Stimulated activated naive CD8-positive, alpha-beta T cell treated with anti-CD3 and anti-CD28 coated beads, Interleukin-15, amount 100 ng/mL, for 72 hours (primary cell): ENCODE data around the gene XXYLT1.
"Not testable (repeated sequence)": the region's sequence is repeated elsewhere in the genome, so short reads cannot be mapped to it uniquely, and the experiment has no call there.

ENCODE experiments used
- ATAC-seq: fragments of 150-1000 bp; cut with Tn5 transposase; 2 replicates; pipeline ENCODE4 v1.10.0; 2021; ENCODE audit warnings: mild to moderate bottlenecking, moderate library complexity
- DNase-seq, 2 donors: peaks; one replicate each; pipeline ENCODE4 v3.0.0; 2021 to 2022
- H3K27ac Mint-ChIP-seq, 2 donors: one replicate each; pipeline ENCODE4 v1.8.0; 2022; ENCODE audit warnings: mild to moderate bottlenecking in 2 of 2, mixed read lengths in 2 of 2, moderate library complexity in 2 of 2
- H3K27me3 Mint-ChIP-seq: one replicate; pipeline ENCODE4 v1.8.0; 2022; ENCODE audit warnings: mixed read lengths
- H3K4me1 Mint-ChIP-seq: one replicate; pipeline ENCODE4 v1.8.0; 2022; ENCODE audit warnings: mild to moderate bottlenecking, mixed read lengths
- H3K4me3 Mint-ChIP-seq, 2 donors: one replicate each; pipeline ENCODE4 v1.8.0; 2022; ENCODE audit warnings: mild to moderate bottlenecking in 2 of 2, mixed read lengths in 2 of 2, moderate library complexity in 1 of 2
- H3K9me3 Mint-ChIP-seq, 2 donors: one replicate each; pipeline ENCODE4 v1.8.0; 2022; ENCODE audit warnings: mixed read lengths in 2 of 2

Gene XXYLT1

DNA sequence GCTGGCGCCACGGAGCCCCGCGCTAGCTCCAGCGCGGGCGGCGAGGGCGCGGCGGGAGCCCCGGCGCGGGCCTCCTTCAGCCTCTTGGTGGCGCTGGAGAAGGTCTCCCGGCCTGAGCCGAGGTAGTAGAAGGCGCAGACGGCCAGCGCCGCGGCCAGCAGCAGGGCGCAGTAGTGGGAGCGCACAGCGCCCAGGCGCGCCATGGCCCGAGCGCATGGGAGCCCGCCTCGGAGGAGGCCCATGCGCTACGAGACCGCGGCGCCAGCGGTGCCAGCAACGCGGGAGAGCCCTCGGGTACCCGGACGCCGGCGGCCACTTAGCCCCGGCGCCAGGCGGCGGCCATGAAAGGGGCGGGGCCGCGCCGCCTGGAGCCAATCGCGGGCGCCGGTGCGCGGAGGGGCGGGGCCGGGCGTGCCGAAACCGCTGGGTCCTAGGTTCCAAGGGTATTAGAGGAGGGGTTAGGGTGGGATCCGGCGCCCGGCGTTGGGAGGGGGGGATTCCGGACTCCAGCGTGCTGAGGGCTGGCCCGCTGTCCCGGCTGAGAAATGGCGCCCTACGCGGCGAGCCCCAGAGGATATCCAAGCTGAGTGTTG lies at the start of gene XXYLT1:
Gene XXYLT1 (minus strand): TSS at position 343 of the 593 bp plus-strand sequence. CDS start 101 bp downstream, at position 242.
- peak within 1 kb of the TSS; percentile 93 for H3K4me3 Mint-ChIP-seq
- peak within 1 kb of the TSS; percentile 84 to 94 for H3K27ac Mint-ChIP-seq
- H3K27me3 Mint-ChIP-seq = no peaks in the 10 kb centered on the region
- no peaks in the 10 kb centered on the region for H3K9me3 Mint-ChIP-seq
- H3K4me1 Mint-ChIP-seq = peaks cover 39% of the 10 kb centered on the region
- ATAC-seq (peak; percentile 88), DNase-seq (peak; percentile 90 to 92)

DNA sequence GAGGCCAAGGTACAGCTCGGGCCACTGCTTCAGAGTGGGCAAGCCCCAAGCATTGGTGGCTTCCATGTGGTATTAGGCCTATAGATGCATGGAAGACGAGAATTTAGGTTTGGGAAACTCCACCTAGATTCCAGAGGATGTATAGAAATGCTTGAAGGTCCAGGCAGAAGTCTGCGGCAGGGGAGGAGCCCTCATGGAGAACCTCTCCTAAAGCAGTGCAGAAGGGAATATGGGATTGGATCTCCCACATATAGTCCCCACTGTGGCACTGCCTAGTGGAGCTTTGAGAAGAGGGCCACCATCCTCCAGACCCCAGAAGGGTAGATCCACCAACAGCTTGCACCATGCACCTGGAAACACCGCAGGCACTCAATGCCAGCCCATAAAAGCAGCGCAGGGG lies 48.1 kb upstream of the XXYLT1 start:
- Mint-ChIP-seq H3K9me3 (peaks cover 6 to 14% of the 10 kb centered on the region in 2 donors), H3K27ac (no peak overlapping the region), H3K4me1 (peaks cover 11% of the 10 kb centered on the region), H3K4me3 (no peak overlapping the region), H3K27me3 (no peaks in the 10 kb centered on the region)
- ATAC-seq (no peak), DNase-seq (no peak)

GRCh38 chr3:195312714-195313113 lies 41.8 kb upstream of the XXYLT1 start:
- no peaks in the 10 kb centered on the region for H3K27me3 Mint-ChIP-seq
- no peaks in the 10 kb centered on the region for H3K4me1 Mint-ChIP-seq
- no peaks in the 10 kb centered on the region for H3K9me3 Mint-ChIP-seq
- ATAC-seq (no peak), DNase-seq (no peak)
- H3K27ac Mint-ChIP-seq = no peak overlapping the region
- no peak overlapping the region for H3K4me3 Mint-ChIP-seq

DNA sequence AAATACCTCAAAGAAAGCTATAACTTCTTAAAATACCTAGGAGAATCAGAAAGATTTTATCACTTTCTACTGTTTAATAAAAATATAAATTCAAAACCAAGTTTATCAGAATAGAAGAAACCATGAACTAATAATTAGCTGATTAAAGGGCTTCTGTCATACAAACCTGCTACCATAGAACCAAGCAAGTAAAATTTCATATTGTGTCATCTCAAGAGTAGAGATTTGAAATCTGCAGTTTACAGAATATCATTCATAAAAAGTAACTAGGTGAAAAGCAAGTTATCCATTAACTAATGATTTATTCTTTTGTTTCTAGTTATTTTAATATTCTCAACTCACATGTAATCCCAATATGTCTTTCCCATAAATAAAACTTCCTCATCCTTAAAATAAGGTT lies 36.8 kb upstream of the XXYLT1 start:
- no peaks in the 10 kb centered on the region for H3K27me3 Mint-ChIP-seq
- no peak overlapping the region for H3K4me3 Mint-ChIP-seq
- H3K4me1 Mint-ChIP-seq = no peaks in the 10 kb centered on the region
- ATAC-seq = no peak
- H3K9me3 Mint-ChIP-seq = no peaks in the 10 kb centered on the region
- H3K27ac Mint-ChIP-seq = no peak overlapping the region
- no peak for DNase-seq

- ATAC-seq = no peak
- Mint-ChIP-seq H3K27me3 (no peaks in the 10 kb centered on the region), H3K9me3 (no peaks in the 10 kb centered on the region), H3K4me1 (no peaks in the 10 kb centered on the region), H3K4me3 (no peak overlapping the region), H3K27ac (no peak overlapping the region)
- no peak for DNase-seq
Measured at GRCh38 chr3:195306369-195306768, 35.4 kb upstream of the XXYLT1 start.

- no peak overlapping the region for H3K4me3 Mint-ChIP-seq
- DNase-seq (no peak), ATAC-seq (no peak)
- peak overlapping the region in 1 of 2 donors; percentile 42 for H3K27ac Mint-ChIP-seq
- H3K27me3 Mint-ChIP-seq = no peaks in the 10 kb centered on the region
- H3K9me3 Mint-ChIP-seq = no peaks in the 10 kb centered on the region
- H3K4me1 Mint-ChIP-seq = peaks cover 6% of the 10 kb centered on the region
Measured at GRCh38 chr3:195302431-195302830, 31.5 kb upstream of the XXYLT1 start.

DNA sequence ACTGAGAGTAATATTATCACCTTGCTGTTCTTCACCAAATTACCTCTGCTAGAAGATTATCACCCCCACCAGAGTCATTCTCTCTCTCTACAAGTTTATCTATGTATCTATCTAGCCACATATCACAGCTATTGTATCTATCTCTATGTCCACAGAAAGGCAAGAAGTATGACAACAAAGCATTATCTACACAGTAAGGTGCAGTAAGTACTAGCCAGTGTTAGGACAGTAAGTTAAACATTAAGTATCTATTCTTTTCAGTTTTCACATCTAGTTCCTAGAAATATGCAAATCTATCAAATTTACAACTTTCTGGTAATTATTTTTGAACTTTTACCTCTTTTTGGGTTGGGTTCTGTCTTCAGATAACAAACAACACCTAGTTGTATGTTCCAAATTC lies 26.5 kb upstream of the XXYLT1 start:
- no peaks in the 10 kb centered on the region for H3K27me3 Mint-ChIP-seq
- DNase-seq = no peak
- no peak for ATAC-seq
- H3K9me3 Mint-ChIP-seq = no peaks in the 10 kb centered on the region
- H3K27ac Mint-ChIP-seq = no peak overlapping the region
- H3K4me3 Mint-ChIP-seq = no peak overlapping the region
- peaks cover 10% of the 10 kb centered on the region for H3K4me1 Mint-ChIP-seq

GRCh38 chr3:195296662-195297061 lies 25.7 kb upstream of the XXYLT1 start:
- no peaks in the 10 kb centered on the region for H3K9me3 Mint-ChIP-seq
- no peak overlapping the region for H3K27ac Mint-ChIP-seq
- H3K4me1 Mint-ChIP-seq = peaks cover 10% of the 10 kb centered on the region
- ATAC-seq (no peak), DNase-seq (no peak)
- H3K27me3 Mint-ChIP-seq = no peaks in the 10 kb centered on the region
- H3K4me3 Mint-ChIP-seq = no peak overlapping the region

DNA sequence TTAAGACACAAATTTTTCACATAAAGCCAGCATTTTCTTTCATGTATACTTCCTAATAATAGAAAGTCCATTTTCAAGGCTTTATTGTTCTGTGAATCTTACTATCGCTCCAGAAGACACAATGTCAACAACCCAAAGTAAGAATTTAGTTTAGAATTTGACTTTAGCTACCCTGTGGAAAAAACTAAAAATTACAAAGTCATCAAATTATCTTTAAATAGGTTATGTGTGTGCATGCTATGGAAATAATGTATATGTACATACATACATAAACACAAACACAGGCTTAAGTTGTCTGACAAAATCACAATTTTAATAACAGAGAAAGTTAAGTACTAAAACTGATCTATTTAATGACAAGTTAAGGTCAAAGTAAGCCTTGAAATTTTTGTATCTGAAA lies 20.2 kb upstream of the XXYLT1 start:
- no peaks in the 10 kb centered on the region for H3K9me3 Mint-ChIP-seq
- no peaks in the 10 kb centered on the region for H3K27me3 Mint-ChIP-seq
- ATAC-seq = no peak
- no peak overlapping the region for H3K4me3 Mint-ChIP-seq
- no peak for DNase-seq
- H3K4me1 Mint-ChIP-seq = no peaks in the 10 kb centered on the region
- no peak overlapping the region for H3K27ac Mint-ChIP-seq

DNA sequence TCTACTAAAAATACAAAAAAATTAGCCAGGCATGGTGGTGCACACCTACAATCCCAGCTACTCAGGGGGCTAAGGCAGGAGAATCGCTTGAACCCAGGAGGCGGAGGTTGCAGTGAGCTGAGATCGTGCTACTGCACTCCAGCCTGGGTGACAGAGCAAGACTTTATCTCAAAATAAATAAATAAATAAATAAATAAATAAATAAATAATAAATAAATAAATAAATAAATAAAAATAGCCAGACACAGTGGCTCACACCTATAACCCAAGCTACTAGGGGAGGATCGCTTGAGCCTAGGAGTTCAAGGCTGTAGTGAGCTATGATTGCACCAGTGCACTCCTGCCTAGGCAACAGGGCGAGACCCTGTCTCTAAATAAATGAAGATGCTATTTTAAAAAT lies 19.7 kb upstream of the XXYLT1 start:
- not testable (repeated sequence) for H3K9me3 Mint-ChIP-seq, ATAC-seq, DNase-seq, H3K27ac Mint-ChIP-seq, H3K27me3 Mint-ChIP-seq, H3K4me3 Mint-ChIP-seq, H3K4me1 Mint-ChIP-seq

DNA sequence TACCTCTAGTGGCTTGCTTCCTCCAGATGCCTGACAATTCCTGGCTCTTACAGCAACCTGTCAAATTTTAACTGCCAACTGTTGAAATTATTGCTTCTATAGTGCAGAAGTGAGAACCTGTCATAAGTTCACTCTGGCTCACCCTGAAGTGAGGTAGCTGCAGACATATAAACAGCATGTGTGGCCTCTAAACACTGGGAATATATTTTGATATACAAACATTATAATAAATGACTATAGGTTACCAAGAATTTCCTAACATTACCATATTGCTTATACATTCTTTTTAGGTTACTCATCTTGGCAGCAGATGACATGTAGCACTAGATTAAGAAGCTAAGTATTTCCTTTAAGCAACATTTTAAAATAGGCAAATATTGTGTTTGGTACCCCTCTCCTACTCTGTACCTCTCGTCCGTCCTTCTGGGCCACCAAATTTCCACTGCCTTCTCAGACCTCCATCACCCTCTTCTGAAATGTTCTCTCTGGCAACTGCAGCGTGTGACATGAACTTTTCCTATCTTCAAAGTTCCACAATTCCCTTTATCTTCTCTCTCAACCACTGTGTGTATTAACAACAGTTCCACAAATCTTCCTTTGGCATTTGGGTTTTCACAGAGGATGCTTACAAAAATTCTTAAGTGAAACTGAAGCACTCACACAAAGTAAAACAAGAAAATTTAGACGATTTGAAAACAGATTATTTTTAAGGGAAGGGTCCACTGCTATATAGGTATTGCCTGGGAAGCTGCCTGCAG lies 15.3 kb upstream of the XXYLT1 start:
- no peaks in the 10 kb centered on the region for H3K9me3 Mint-ChIP-seq
- peak overlapping the region in 1 of 2 donors; percentile 7 for H3K27ac Mint-ChIP-seq
- ATAC-seq = no peak
- peaks cover 19% of the 10 kb centered on the region for H3K4me1 Mint-ChIP-seq
- H3K27me3 Mint-ChIP-seq = no peaks in the 10 kb centered on the region
- H3K4me3 Mint-ChIP-seq = no peak overlapping the region
- no peak for DNase-seq

- Mint-ChIP-seq H3K27me3 (no peaks in the 10 kb centered on the region), H3K4me3 (no peak overlapping the region), H3K9me3 (no peaks in the 10 kb centered on the region), H3K4me1 (peaks cover 19% of the 10 kb centered on the region), H3K27ac (no peak overlapping the region)
- ATAC-seq (no peak), DNase-seq (no peak)
Measured at GRCh38 chr3:195285372-195285771, 14.4 kb upstream of the XXYLT1 start.

DNA sequence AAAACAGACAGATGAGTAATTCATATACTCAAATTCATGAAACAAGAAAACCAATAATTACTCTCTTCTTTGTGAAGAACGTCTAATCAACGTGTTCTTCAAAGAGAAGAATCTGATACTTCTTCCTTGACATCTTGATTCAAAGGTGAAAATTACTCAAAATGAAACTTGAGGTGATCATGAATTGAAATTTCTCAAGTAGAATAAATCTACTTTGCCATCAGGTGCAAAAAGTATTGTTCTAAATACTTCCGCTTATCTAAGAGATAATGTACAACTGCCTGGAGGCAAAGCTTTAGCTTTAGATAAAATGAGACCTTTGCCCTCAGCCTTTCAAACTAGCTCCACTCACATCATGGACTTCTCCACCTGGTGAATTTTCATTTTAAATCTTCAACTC lies 13.9 kb upstream of the XXYLT1 start:
- DNase-seq = no peak
- Mint-ChIP-seq H3K27me3 (no peaks in the 10 kb centered on the region), H3K27ac (no peak overlapping the region)

DNA sequence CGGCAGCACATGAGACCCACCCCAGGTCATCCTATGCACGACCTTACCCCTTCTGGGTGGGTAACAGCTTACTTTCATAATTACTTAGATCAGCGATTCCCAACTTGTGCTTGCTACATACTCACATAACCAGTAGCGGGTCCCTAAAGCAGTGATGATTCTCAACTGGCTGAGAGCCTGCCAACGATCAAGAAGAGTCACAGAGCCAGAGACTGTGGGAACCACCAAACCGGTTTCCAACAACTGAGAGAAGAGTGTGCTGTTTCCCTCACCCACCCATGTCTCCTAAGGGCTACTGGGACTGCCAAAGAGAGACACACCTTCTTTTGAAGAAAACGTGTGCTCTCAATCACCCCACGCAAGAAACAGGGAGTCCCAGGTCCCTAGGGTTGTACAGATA lies 12.0 kb upstream of the XXYLT1 start:
- no peak for DNase-seq
- ATAC-seq = no peak

More for the DNA sequence above, 13.9 kb upstream of the XXYLT1 start:
- Mint-ChIP-seq H3K4me3 (no peak overlapping the region), H3K4me1 (peaks cover 19% of the 10 kb centered on the region), H3K9me3 (no peaks in the 10 kb centered on the region)
- ATAC-seq = no peak

DNA sequence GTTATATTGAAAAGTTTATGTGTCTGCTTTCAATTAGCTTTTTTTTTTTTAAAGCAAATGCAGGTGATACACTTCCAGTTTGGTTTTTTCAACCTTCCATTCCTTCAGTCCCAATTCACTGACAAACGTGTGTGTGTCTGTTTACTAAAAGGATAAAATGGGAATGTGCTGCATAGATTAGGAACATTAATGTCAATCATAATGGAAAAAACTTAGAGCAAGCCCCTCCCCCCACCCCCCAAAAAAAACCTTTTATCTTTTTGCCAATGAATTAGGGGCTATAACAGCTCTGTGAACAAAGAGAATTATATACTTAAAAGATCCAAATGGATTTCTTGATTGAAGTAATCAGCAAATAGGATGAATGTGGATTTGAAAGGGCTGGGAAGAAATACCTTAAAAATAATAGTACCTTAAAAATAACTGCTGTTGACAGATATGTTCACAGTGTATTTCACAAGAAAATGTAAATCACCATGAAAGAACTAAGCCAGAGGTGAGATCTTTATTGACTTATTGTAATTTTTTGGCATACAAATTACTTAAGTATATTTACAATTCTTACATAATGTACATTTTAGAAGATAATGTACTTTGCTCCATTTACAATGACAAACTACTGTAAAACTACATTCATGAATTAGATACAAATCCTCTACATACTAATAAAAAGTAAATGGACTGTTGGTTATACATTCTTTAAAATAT lies 3.5 kb upstream of the XXYLT1 start:
- Mint-ChIP-seq H3K4me1 (peaks cover 17% of the 10 kb centered on the region), H3K4me3 (no peak overlapping the region), H3K27ac (no peak overlapping the region), H3K27me3 (no peaks in the 10 kb centered on the region), H3K9me3 (no peaks in the 10 kb centered on the region)
- DNase-seq = no peak
- no peak for ATAC-seq

More for the DNA sequence above, 12.0 kb upstream of the XXYLT1 start:
- peak overlapping the region in 1 of 2 donors; percentile 56 for H3K27ac Mint-ChIP-seq
- H3K9me3 Mint-ChIP-seq = no peaks in the 10 kb centered on the region
- H3K4me1 Mint-ChIP-seq = peaks cover 19% of the 10 kb centered on the region
- H3K27me3 Mint-ChIP-seq = no peaks in the 10 kb centered on the region
- H3K4me3 Mint-ChIP-seq = no peak overlapping the region
